Neuronal stem cell (in vitro differentiated cells): ENCODE data around the gene STARD5.
"Not testable (repeated sequence)": the region's sequence is repeated elsewhere in the genome, so short reads cannot be mapped to it uniquely, and the experiment has no call there.

ENCODE experiments used
- DNase-seq: peaks from one replicate; pipeline ENCODE4 v3.0.0-alpha.2; 2013; ENCODE audit warnings: low spot score
- H2AFZ ChIP-seq: one replicate; pipeline ENCODE4 v1.6.1; 2013; ENCODE audit warnings: mild to moderate bottlenecking, low read length, inconsistent platforms
- H2AK5ac ChIP-seq: 2 replicates; pipeline ENCODE4 v1.6.1; 2013; ENCODE audit warnings: low read depth, mild to moderate bottlenecking, inconsistent platforms, low read length, moderate library complexity, mixed read lengths
- H2BK120ac ChIP-seq: 2 replicates; pipeline ENCODE4 v1.6.1; 2013; ENCODE audit warnings: low read depth, mild to moderate bottlenecking, inconsistent platforms, low read length, moderate library complexity, mixed read lengths
- H2BK12ac ChIP-seq: one replicate; pipeline ENCODE4 v1.6.1; 2013; ENCODE audit warnings: low read length, inconsistent platforms
- H2BK15ac ChIP-seq: 2 replicates; pipeline ENCODE4 v1.6.1; 2013; ENCODE audit warnings: mild to moderate bottlenecking, low read length, inconsistent platforms, mixed read lengths
- H2BK5ac ChIP-seq: one replicate; pipeline ENCODE4 v1.6.1; 2013; ENCODE audit warnings: inconsistent platforms, mild to moderate bottlenecking, low read length, moderate library complexity
- H3K14ac ChIP-seq: one replicate; pipeline ENCODE4 v1.6.1; 2013; ENCODE audit warnings: low read length, inconsistent platforms
- H3K18ac ChIP-seq: 2 replicates; pipeline ENCODE4 v1.6.1; 2013; ENCODE audit warnings: low read length, inconsistent platforms
- H3K23ac ChIP-seq: 2 replicates; pipeline ENCODE4 v1.6.1; 2013; ENCODE audit warnings: low read depth, mild to moderate bottlenecking, mixed read lengths, low read length, inconsistent platforms; ENCODE audit not compliant: poor library complexity
- H3K27ac ChIP-seq: replicated peaks from 3 replicates; pipeline ENCODE4 v1.5.1; 2013; ENCODE audit warnings: low read length, inconsistent platforms
- H3K27me3 ChIP-seq, 3 experiments: 2 replicates each; pipeline ENCODE4 v1.6.1; 2013; ENCODE audit warnings: low read length in 3 of 3, mild to moderate bottlenecking in 2 of 3, inconsistent platforms in 1 of 3, low read depth in 1 of 3, mixed read lengths in 1 of 3, moderate library complexity in 1 of 3; ENCODE audit not compliant: control insufficient read depth in 3 of 3, insufficient read depth in 3 of 3
- H3K36me3 ChIP-seq, 2 donors: replicated peaks in 1 of 2; 2 replicates each; pipeline ENCODE4 v1.6.1; 2013; ENCODE audit warnings: low read length in 2 of 2; ENCODE audit not compliant: control insufficient read depth in 2 of 2, insufficient read depth in 2 of 2
- H3K4ac ChIP-seq: 2 replicates; pipeline ENCODE4 v1.6.1; 2013; ENCODE audit warnings: inconsistent platforms, mild to moderate bottlenecking, low read length, moderate library complexity
- H3K4me1 ChIP-seq, 2 donors: 1 replicate in 1 of 2; 2 replicates in 1 of 2; pipeline ENCODE4 v1.6.1; 2013; ENCODE audit warnings: low read length in 2 of 2, low read depth in 1 of 2; ENCODE audit not compliant: control insufficient read depth in 2 of 2, insufficient read depth in 1 of 2
- H3K4me2 ChIP-seq: one replicate; pipeline ENCODE4 v1.6.1; 2013; ENCODE audit warnings: mild to moderate bottlenecking, low read length, inconsistent platforms; ENCODE audit not compliant: insufficient read depth, poor library complexity, severe bottlenecking
- H3K4me3 ChIP-seq, 2 donors: 2 replicates each; pipeline ENCODE4 v1.5.1; 2013; ENCODE audit warnings: low read length in 2 of 2, mild to moderate bottlenecking in 2 of 2, inconsistent platforms in 1 of 2, moderate library complexity in 1 of 2
- H3K79me1 ChIP-seq: one replicate; pipeline ENCODE4 v1.6.1; 2013; ENCODE audit warnings: low read depth, mild to moderate bottlenecking, inconsistent platforms, low read length, moderate library complexity
- H3K9ac ChIP-seq: one replicate; pipeline ENCODE4 v1.6.1; 2013; ENCODE audit warnings: mild to moderate bottlenecking, low read depth, low read length, inconsistent platforms; ENCODE audit not compliant: poor library complexity
- H3K9me3 ChIP-seq, 2 donors: replicated peaks in 1 of 2; 2 replicates each; pipeline versions ENCODE3 to v1.6.1; 2013; ENCODE audit warnings: low read length in 2 of 2, mild to moderate bottlenecking in 2 of 2, inconsistent platforms in 1 of 2, low read depth in 1 of 2, mixed read lengths in 1 of 2, moderate library complexity in 1 of 2; ENCODE audit not compliant: control insufficient read depth in 2 of 2, insufficient read depth in 1 of 2
- H4K8ac ChIP-seq: one replicate; pipeline ENCODE4 v1.6.1; 2013; ENCODE audit warnings: low read depth, mild to moderate bottlenecking, inconsistent platforms, low read length, moderate library complexity
- H4K91ac ChIP-seq: one replicate; pipeline ENCODE4 v1.6.1; 2013; ENCODE audit warnings: low read length, low read depth, mild to moderate bottlenecking, inconsistent platforms; ENCODE audit not compliant: poor library complexity
- WGBS, 2 donors: extraction: QIAGEN DNeasy Blood & Tissue Kit; methylation state at CpG; one replicate each; pipeline ENCODE4 v1.1.7; 2013; ENCODE audit warnings: missing lambda C conversion rate in 2 of 2, mixed read lengths in 1 of 2; ENCODE audit not compliant: insufficient read length in 2 of 2, insufficient replicate concordance in 1 of 2; ENCODE audit errors: extremely low coverage in 2 of 2; 5-methylcytosine and 5-hydroxymethylcytosine counted together

STARD5 gene

GRCh38 chr15:81332326-81332725, 8.4 kb upstream of the STARD5 start:
- Histone ChIP-seq H3K9me3 (no peaks in the 10 kb centered on the region), H3K4me3 (no peak overlapping the region), H2BK120ac (no peak overlapping the region), H3K79me1 (no peaks in the 10 kb centered on the region), H2AFZ (no peak overlapping the region), H3K4me1 (peaks cover 0 to 2% of the 10 kb centered on the region in 2 donors), H3K18ac (no peak overlapping the region), H3K4ac (no peak overlapping the region), H3K27me3 (peaks cover 0 to 10% (median 0%) of the 10 kb centered on the region in 3 experiments), H3K4me2 (no peak overlapping the region), H3K27ac (no peak overlapping the region), H3K36me3 (no peaks in the 10 kb centered on the region), H3K9ac (no peak overlapping the region), H2BK5ac (no peak overlapping the region), H4K91ac (no peak overlapping the region), H4K8ac (no peak overlapping the region), H3K23ac (no peak overlapping the region), H3K14ac (peak overlapping the region; percentile 92), H2AK5ac (peak overlapping the region; percentile 78), H2BK12ac (no peak overlapping the region), H2BK15ac (no peak overlapping the region)
- WGBS, 2 donors = no CpG with 5 or more reads among the region's 12 CpGs
- DNase-seq = no peak

GRCh38 chr15:81331600-81331999, 7.7 kb upstream of the STARD5 start:
- H3K79me1 ChIP-seq = no peaks in the 10 kb centered on the region
- no peak overlapping the region for H4K8ac ChIP-seq
- no peak overlapping the region for H3K4me2 ChIP-seq
- peaks cover 0 to 2% of the 10 kb centered on the region in 2 donors for H3K4me1 ChIP-seq
- no peaks in the 10 kb centered on the region for H3K9me3 ChIP-seq
- no peak overlapping the region for H3K18ac ChIP-seq
- H3K14ac ChIP-seq = no peak overlapping the region
- no peak overlapping the region for H4K91ac ChIP-seq
- no peak overlapping the region for H3K4me3 ChIP-seq
- no peak overlapping the region for H2BK15ac ChIP-seq
- no peaks in the 10 kb centered on the region for H3K36me3 ChIP-seq
- no peak overlapping the region for H3K23ac ChIP-seq
- no peak overlapping the region for H3K9ac ChIP-seq
- DNase-seq = no peak
- H2AK5ac ChIP-seq = no peak overlapping the region
- no peak overlapping the region for H2BK12ac ChIP-seq
- H2AFZ ChIP-seq = no peak overlapping the region
- no CpG with 5 or more reads among the region's 15 CpGs for WGBS, 2 donors
- H2BK120ac ChIP-seq = no peak overlapping the region
- no peak overlapping the region for H3K4ac ChIP-seq
- H3K27me3 ChIP-seq = peaks cover 0 to 10% (median 0%) of the 10 kb centered on the region in 3 experiments
- H2BK5ac ChIP-seq = no peak overlapping the region
- no peak overlapping the region for H3K27ac ChIP-seq

GRCh38 chr15:81331141-81331540, 7.2 kb upstream of the STARD5 start:
- not testable (repeated sequence) for H3K4me1 ChIP-seq, H3K4me3 ChIP-seq, H3K4me2 ChIP-seq, H3K23ac ChIP-seq, H2BK12ac ChIP-seq, H3K27me3 ChIP-seq, H4K91ac ChIP-seq, DNase-seq, H4K8ac ChIP-seq, H2BK120ac ChIP-seq, H2BK15ac ChIP-seq, H2BK5ac ChIP-seq, H3K9ac ChIP-seq, H3K9me3 ChIP-seq, H3K14ac ChIP-seq, H3K18ac ChIP-seq, H3K36me3 ChIP-seq, H3K79me1 ChIP-seq, H3K27ac ChIP-seq, H2AK5ac ChIP-seq, H2AFZ ChIP-seq, H3K4ac ChIP-seq
- no CpG with 5 or more reads among the region's 9 CpGs for WGBS, 2 donors

DNA sequence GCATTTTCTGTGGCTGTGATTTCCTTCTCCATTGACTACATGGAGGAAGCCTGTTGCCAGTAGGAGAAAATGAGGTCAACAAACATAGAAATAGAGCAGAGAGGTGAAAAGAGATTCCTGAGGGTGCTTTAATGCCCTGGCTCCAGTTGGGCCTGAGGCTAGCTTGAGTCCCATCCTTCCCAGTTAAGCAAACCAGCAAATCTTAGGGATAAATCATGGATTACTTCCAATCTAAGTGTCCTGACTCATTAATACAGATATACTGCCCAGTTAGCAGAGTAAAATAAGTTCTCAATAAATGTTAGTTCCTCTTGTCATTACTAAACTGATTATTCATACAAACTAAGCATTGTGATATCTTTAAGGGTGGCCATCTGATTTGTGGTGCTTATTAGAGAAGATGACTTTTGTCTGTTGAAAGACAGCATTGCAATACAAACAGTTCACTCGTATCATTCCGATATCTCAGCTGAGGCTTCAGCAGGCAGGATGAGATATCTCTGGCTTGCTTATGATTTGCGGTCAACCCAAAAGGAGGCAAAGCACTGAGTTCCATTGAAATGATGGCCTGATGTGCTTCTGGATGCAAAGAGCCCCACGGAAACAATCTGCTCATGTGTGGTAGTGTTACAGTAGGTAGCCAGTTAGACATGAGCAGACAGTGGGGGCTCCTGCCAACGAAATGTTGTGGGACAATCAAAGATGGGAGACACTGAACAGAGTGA, 6.6 kb upstream of the STARD5 start:
- WGBS, 2 donors = no CpG with 5 or more reads among the region's 5 CpGs

More for the DNA sequence above, 6.6 kb upstream of the STARD5 start:
- no peak overlapping the region for H2BK120ac ChIP-seq
- H3K4me1 ChIP-seq = peaks cover 0 to under 1% of the 10 kb centered on the region in 2 donors
- H3K9ac ChIP-seq = no peak overlapping the region
- no peak overlapping the region for H4K8ac ChIP-seq
- no peak overlapping the region for H2BK12ac ChIP-seq
- H2BK15ac ChIP-seq = no peak overlapping the region
- H3K4me2 ChIP-seq = no peak overlapping the region
- H3K27me3 ChIP-seq = peaks cover 0 to 10% (median 0%) of the 10 kb centered on the region in 3 experiments
- no peak for DNase-seq
- no peak overlapping the region for H2AFZ ChIP-seq
- no peak overlapping the region for H3K23ac ChIP-seq
- H3K14ac ChIP-seq = no peak overlapping the region
- no peak overlapping the region for H3K4ac ChIP-seq
- H3K79me1 ChIP-seq = no peaks in the 10 kb centered on the region
- no peak overlapping the region for H3K18ac ChIP-seq
- H2BK5ac ChIP-seq = no peak overlapping the region
- no peak overlapping the region for H3K27ac ChIP-seq
- H4K91ac ChIP-seq = no peak overlapping the region
- no peaks in the 10 kb centered on the region for H3K36me3 ChIP-seq
- H2AK5ac ChIP-seq = no peak overlapping the region
- no peak overlapping the region for H3K4me3 ChIP-seq
- no peaks in the 10 kb centered on the region for H3K9me3 ChIP-seq
